RWPE1 (cell line): Measurements from ENCODE around the gene SNX20.

ENCODE experiments used
- CTCF ChIA-PET: fragments of 350-600 bp; sonication (Branson Sonifier 250); formaldehyde crosslinking; extraction: SDS; loops from one replicate; lab custom pipeline; 2021; lab: Yijun Ruan, JAX
- POLR2A ChIA-PET: fragments of 400-600 bp; formaldehyde crosslinking; extraction: SDS; loops from one replicate; lab custom pipeline; 2020; ENCODE audit warnings: antibody characterized with exemption; ENCODE audit not compliant: low non-redundant PET; lab: Yijun Ruan, JAX
- DNase-seq: peaks from one replicate; pipeline ENCODE4 v3.0.0; 2012; ENCODE audit warnings: low spot score
- H3K27ac ChIP-seq: fragments of 450-650 bp; 2 replicates; pipeline ENCODE4 v1.5.1; 2017
- CTCF ChIP-seq: fragments of 450-650 bp; conservative IDR thresholded peaks from 2 replicates; pipeline ENCODE4 v1.5.1; 2017; ENCODE audit warnings: low read depth, mild to moderate bottlenecking

The SNX20 gene

DNA sequence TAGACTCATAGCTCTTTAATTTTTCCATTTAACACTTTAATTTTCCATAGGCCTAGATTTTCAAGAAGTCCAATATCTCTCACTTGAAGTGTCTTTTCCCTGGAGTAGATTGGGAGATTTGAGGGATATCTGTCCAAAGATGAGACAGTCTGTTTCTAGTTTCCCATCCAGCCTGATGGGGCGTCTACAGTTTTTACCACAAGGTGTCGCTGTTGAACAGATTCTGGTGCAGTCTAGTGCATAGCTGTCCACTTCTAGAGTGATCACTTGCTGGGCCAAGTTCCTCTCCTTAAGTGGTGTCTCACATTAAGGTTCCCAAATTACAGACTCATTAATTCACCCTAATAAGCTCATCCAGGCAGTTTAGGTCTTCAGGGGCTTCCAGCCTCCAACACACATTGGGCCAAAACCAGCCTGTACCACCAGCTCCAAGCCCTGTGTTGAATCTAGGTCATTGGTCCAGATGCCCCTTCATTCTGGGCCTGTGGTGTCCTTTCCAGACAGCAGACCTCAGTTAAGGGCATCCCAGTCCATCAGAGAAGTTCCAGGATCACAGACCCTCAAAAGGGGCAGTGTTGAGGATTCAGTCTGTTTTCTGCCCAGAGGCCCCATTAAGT is 9.4 kb downstream of the SNX20 start:
- POLR2A ChIA-PET = interaction anchor here (0.5 kb wide), 1 partner anchor 15 kb away, joined by 5 read pairs; no protein-coding TSS in a partner anchor
- peak; percentile 39 for TF ChIP-seq CTCF
- H3K27ac ChIP-seq = no peak overlapping the region
- DNase-seq = no peak
- CTCF ChIA-PET = interaction anchor here (0.6 to 1.1 kb wide), 7 partner anchors 77 to 566 kb away, joined by 3 to 6 read pairs (median 3); no protein-coding TSS in a partner anchor

DNA sequence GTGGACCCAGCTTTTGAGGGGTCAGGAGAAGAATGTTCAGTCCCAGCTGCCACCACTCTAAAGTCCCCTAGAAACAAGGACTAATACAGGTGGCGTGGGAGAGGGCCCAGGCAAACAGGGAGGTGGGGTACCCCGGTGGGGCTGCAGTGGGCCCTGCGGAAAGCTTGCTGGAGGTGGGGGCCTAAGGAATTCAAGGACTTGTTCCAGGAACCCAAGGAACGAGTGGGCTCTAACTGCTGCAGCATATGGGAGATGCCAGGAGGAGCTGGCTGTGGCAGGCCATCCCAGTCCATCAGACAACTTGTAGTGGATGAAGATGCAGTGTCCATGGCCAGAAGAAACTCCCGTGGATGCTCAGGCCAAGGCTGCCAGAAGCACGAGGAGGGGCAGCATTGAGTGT is 10.6 kb downstream of the SNX20 start:
- DNase-seq = no peak
- POLR2A ChIA-PET = no interaction called here
- CTCF ChIA-PET = interaction anchor here (0.6 to 4.8 kb wide), 4 partner anchors 88 to 645 kb away, joined by 4 to 18 read pairs (median 4); partner anchors contain the start of gene CNEP1R1
- TF ChIP-seq CTCF = no peak
- H3K27ac ChIP-seq = no peak overlapping the region

DNA sequence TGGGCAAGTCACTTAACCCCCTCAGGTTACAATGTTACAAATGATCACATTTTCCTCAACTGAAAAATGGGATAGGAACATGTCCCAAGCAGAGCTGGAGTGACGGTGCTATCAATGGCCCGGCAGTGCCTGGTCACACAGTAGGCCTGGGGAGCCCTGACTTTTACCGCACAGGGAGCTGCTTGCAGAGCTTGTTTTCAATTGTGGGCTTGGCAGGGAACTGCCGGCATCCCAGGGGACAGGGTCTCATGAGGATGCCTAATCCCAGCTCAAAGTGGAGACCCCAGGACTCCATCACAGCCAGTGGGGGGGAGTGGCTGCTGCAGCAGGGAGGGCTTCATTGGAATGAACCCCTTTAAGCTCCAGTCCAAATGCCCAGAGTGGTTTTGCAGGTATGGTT is 11.4 kb downstream of the SNX20 start:
- CTCF ChIA-PET = interaction anchor here (0.6 to 4.8 kb wide), 2 partner anchors 295 to 415 kb away, joined by 4 to 18 read pairs; no protein-coding TSS in a partner anchor
- H3K27ac ChIP-seq = no peak overlapping the region
- POLR2A ChIA-PET = no interaction called here
- TF ChIP-seq CTCF = no peak
- no peak for DNase-seq

- no peak for DNase-seq
- ChIA-PET POLR2A (no interaction called here), CTCF (interaction anchor here (0.6 to 4.8 kb wide), 5 partner anchors 8 to 342 kb away, joined by 3 to 18 read pairs (median 4); no protein-coding TSS in a partner anchor)
- H3K27ac ChIP-seq = no peak overlapping the region
- TF ChIP-seq CTCF = no peak
These were observed 12.6 kb downstream of the SNX20 start for GRCh38 chr16:50668368-50669008.

GRCh38 chr16:50667497-50668367 is 13.4 kb downstream of the SNX20 start:
- DNase-seq = no peak
- H3K27ac ChIP-seq = no peak overlapping the region
- POLR2A ChIA-PET = no interaction called here
- CTCF ChIA-PET = interaction anchor here (0.6 to 4.8 kb wide), 7 partner anchors 9 to 344 kb away, joined by 3 to 18 read pairs (median 4); no protein-coding TSS in a partner anchor
- no peak for TF ChIP-seq CTCF
